Smooth muscle cell (in vitro differentiated cells): ENCODE results near the gene CCDC88C. TPM values are rescaled to one million over a fixed set of nuclear protein-coding genes. Genes with fewer than 3 reads are reported as not detected.

Source experiments
- DNase-seq: peaks from one replicate; lab custom pipeline; 2025; ENCODE audit not compliant: unreplicated experiment; lab: John Stamatoyannopoulos, UW
- H2AFZ ChIP-seq: fragments of 200-600 bp; sonication (generic); 2 replicates; pipeline ENCODE4 v1.6.0; 2016; ENCODE audit warnings: antibody characterized with exemption, low read depth, mild to moderate bottlenecking
- H3F3A ChIP-seq: fragments of 200-600 bp; sonication (generic); 2 replicates; pipeline ENCODE4 v1.6.0; 2017; ENCODE audit warnings: antibody characterized with exemption, low read depth
- H3K27ac ChIP-seq: fragments of 200-600 bp; sonication (generic); 2 replicates; pipeline ENCODE4 v1.5.1; 2016; ENCODE audit warnings: low read depth, mild to moderate bottlenecking
- H3K27me3 ChIP-seq: fragments of 200-600 bp; sonication (generic); 2 replicates; pipeline ENCODE4 v1.6.1; 2016; ENCODE audit warnings: low read depth, mild to moderate bottlenecking
- H3K36me3 ChIP-seq: fragments of 200-600 bp; sonication (generic); 2 replicates; pipeline ENCODE4 v1.5.1; 2016; ENCODE audit warnings: low read depth
- H3K4me1 ChIP-seq: fragments of 200-600 bp; sonication (generic); 2 replicates; pipeline ENCODE4 v1.5.1; 2016; ENCODE audit warnings: low read depth
- H3K4me2 ChIP-seq: fragments of 200-600 bp; sonication (generic); 2 replicates; pipeline ENCODE4 v1.6.0; 2016; ENCODE audit warnings: mild to moderate bottlenecking
- H3K4me3 ChIP-seq: fragments of 200-600 bp; sonication (generic); 2 replicates; pipeline ENCODE4 v1.5.1; 2016; ENCODE audit warnings: mild to moderate bottlenecking
- H3K79me2 ChIP-seq: fragments of 200-600 bp; sonication (generic); 2 replicates; pipeline ENCODE4 v1.6.0; 2016; ENCODE audit warnings: low read depth, mild to moderate bottlenecking
- H3K9ac ChIP-seq: fragments of 200-600 bp; sonication (generic); 2 replicates; pipeline ENCODE4 v1.6.0; 2016; ENCODE audit warnings: low read depth
- H3K9me3 ChIP-seq: fragments of 200-600 bp; sonication (generic); replicated peaks from 2 replicates; pipeline ENCODE4 v1.5.1; 2016; ENCODE audit warnings: low read depth
- H4K20me1 ChIP-seq: fragments of 200-600 bp; sonication (generic); 2 replicates; pipeline ENCODE4 v1.6.0; 2016; ENCODE audit warnings: low read depth
- CTCF ChIP-seq: fragments of 200-600 bp; sonication (generic); IDR thresholded peaks from 2 replicates; pipeline ENCODE4 v1.5.1; 2017; ENCODE audit warnings: borderline replicate concordance, mild to moderate bottlenecking, antibody characterized with exemption; ENCODE audit not compliant: insufficient read depth, poor library complexity, severe bottlenecking
- WGBS: methylation state at CpG from one replicate; pipeline ENCODE4 v1.1.7; 2016; ENCODE audit warnings: low lambda C conversion rate; 5-methylcytosine and 5-hydroxymethylcytosine counted together
- polyA plus RNA-seq: library from polyadenylated mRNA; unstranded; fragments of >200 nt; fragmentation: Nextera tagmentation; extraction: Ambion mirVana; gene quantifications from 2 replicates; pipeline ENCODE4 v1.2.1, GENCODE V29; 2016
- total RNA-seq: library from RNA; depleted of rRNA; stranded (reverse); fragments of >200 nt; gene quantifications from 2 replicates; pipeline ENCODE4 v1.2.3, GENCODE V29; 2014

CCDC88C gene
- total and polyA plus RNA-seq, 2 experiments from 2014 or later, result 1.1 TPM; not detected in 1

DNA sequence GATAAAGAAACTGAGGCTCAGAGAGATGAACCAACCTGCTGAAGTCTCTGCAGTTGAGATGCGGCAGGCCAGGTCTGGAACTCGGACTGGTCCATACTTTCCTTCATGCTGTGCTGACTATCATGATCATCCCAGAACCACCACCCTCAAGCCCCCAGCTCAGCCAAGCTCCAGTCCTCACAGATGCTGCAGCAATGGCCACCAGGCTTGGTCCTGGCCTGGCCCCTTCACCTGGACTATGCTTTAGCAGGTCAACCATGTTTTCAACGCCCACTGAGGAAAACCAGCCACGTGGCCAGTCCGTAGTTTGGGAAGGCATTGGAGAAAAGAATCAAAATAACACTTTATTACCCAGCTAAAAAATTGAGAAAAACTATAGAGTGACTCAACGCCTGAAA lies 174.5 kb downstream of the CCDC88C start:
- WGBS, result 79% methylated on average over 6 of the region's 6 CpGs
- no peak for DNase-seq
- no peaks in the 10 kb centered on the region for H3F3A ChIP-seq
- H4K20me1 ChIP-seq, result no peaks in the 10 kb centered on the region
- H3K4me3 ChIP-seq, result no peak overlapping the region
- no peaks in the 10 kb centered on the region for H3K27me3 ChIP-seq
- H3K27ac ChIP-seq, result peak overlapping the region; percentile 94
- no peak overlapping the region for H2AFZ ChIP-seq
- peak overlapping the region; percentile 20 for H3K4me2 ChIP-seq
- no peaks in the 10 kb centered on the region for H3K79me2 ChIP-seq
- TF ChIP-seq CTCF, result no peak
- no peaks in the 10 kb centered on the region for H3K9me3 ChIP-seq
- H3K36me3 ChIP-seq, result no peaks in the 10 kb centered on the region
- H3K4me1 ChIP-seq, result no peaks in the 10 kb centered on the region
- H3K9ac ChIP-seq, result peak overlapping the region; percentile 39

GRCh38 chr14:91242635-91243034 lies 175.0 kb downstream of the CCDC88C start:
- WGBS, result 89% methylated on average over 4 of the region's 4 CpGs
- no peak for TF ChIP-seq CTCF
- Histone ChIP-seq H3K9ac (peak overlapping the region; percentile 39), H3K4me2 (no peak overlapping the region), H3K4me1 (no peaks in the 10 kb centered on the region), H3K27me3 (no peaks in the 10 kb centered on the region), H3K4me3 (no peak overlapping the region), H3K36me3 (no peaks in the 10 kb centered on the region), H3K27ac (peak overlapping the region; percentile 94), H3F3A (no peaks in the 10 kb centered on the region), H3K9me3 (no peaks in the 10 kb centered on the region), H3K79me2 (no peaks in the 10 kb centered on the region), H2AFZ (no peak overlapping the region), H4K20me1 (no peaks in the 10 kb centered on the region)
- DNase-seq, result no peak

GRCh38 chr14:91241863-91242262 lies 175.8 kb downstream of the CCDC88C start:
- Histone ChIP-seq H3K36me3 (no peaks in the 10 kb centered on the region), H3F3A (no peaks in the 10 kb centered on the region), H3K4me3 (no peak overlapping the region), H3K4me2 (no peak overlapping the region), H3K27ac (no peak overlapping the region), H3K79me2 (no peaks in the 10 kb centered on the region), H3K4me1 (no peaks in the 10 kb centered on the region), H4K20me1 (no peaks in the 10 kb centered on the region), H3K9ac (no peak overlapping the region), H2AFZ (no peak overlapping the region), H3K27me3 (no peaks in the 10 kb centered on the region), H3K9me3 (no peaks in the 10 kb centered on the region)
- no peak for DNase-seq
- 94% methylated on average over 7 of the region's 7 CpGs for WGBS
- TF ChIP-seq CTCF, result no peak

DNA sequence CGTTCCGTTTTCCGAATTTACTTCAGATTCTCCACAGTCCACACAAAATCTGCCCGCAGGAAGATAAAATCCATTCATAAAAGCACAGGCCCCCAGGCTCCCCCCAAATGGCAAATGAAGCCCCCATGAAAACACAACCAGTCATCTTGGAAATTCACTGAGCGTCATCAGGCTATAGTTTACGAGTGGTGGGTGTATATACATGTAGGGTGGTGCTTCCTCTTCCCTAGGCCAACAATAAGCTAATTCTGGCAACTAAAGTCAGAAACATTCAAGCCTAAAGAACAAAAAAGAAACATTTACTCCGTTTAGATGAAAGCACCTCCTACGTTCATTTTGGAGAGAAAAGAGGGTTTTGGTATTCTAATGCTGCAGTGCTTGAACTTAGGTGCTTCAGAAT lies 179.0 kb downstream of the CCDC88C start:
- H3K4me3 ChIP-seq, result no peak overlapping the region
- H3K9ac ChIP-seq, result no peak overlapping the region
- no peak overlapping the region for H3K4me2 ChIP-seq
- H3K27me3 ChIP-seq, result no peaks in the 10 kb centered on the region
- no peaks in the 10 kb centered on the region for H3F3A ChIP-seq
- H3K36me3 ChIP-seq, result no peaks in the 10 kb centered on the region
- no peaks in the 10 kb centered on the region for H3K79me2 ChIP-seq
- no peaks in the 10 kb centered on the region for H3K9me3 ChIP-seq
- WGBS, result 84% methylated on average over 8 of the region's 8 CpGs
- H3K27ac ChIP-seq, result no peak overlapping the region
- H3K4me1 ChIP-seq, result no peaks in the 10 kb centered on the region
- no peak for DNase-seq
- no peak overlapping the region for H2AFZ ChIP-seq
- no peaks in the 10 kb centered on the region for H4K20me1 ChIP-seq
- no peak for TF ChIP-seq CTCF
